Glutamatergic neuron (in vitro differentiated cells): ENCODE results near the gene TRPM3. TPM values are rescaled to one million over a fixed set of nuclear protein-coding genes. Genes with fewer than 3 reads are reported as not detected.

Experiments
- DNase-seq: peaks from one replicate; pipeline ENCODE4 v3.0.0; 2022
- H3K27ac Mint-ChIP-seq: one replicate; pipeline ENCODE4 v1.8.0; 2020; ENCODE audit warnings: mild to moderate bottlenecking, mixed read lengths, inconsistent platforms; ENCODE audit not compliant: unreplicated experiment
- H3K27me3 Mint-ChIP-seq: one replicate; pipeline ENCODE4 v1.8.0; 2020; ENCODE audit warnings: mild to moderate bottlenecking, moderate library complexity, mixed read lengths, inconsistent platforms; ENCODE audit not compliant: unreplicated experiment
- H3K36me3 Mint-ChIP-seq: one replicate; pipeline ENCODE4 v1.8.0; 2020; ENCODE audit warnings: mild to moderate bottlenecking, mixed read lengths, inconsistent platforms; ENCODE audit not compliant: unreplicated experiment
- H3K4me1 Mint-ChIP-seq: one replicate; pipeline ENCODE4 v1.8.0; 2020; ENCODE audit warnings: mild to moderate bottlenecking, low read depth, mixed read lengths, inconsistent platforms; ENCODE audit not compliant: unreplicated experiment
- H3K4me3 Mint-ChIP-seq: one replicate; pipeline ENCODE4 v1.8.0; 2020; ENCODE audit warnings: mild to moderate bottlenecking, mixed read lengths, inconsistent platforms; ENCODE audit not compliant: unreplicated experiment
- H3K9me3 Mint-ChIP-seq: one replicate; pipeline ENCODE4 v1.8.0; 2020; ENCODE audit warnings: mild to moderate bottlenecking, moderate library complexity, mixed read lengths, inconsistent platforms; ENCODE audit not compliant: unreplicated experiment
- CTCF ChIP-seq: fragments of 200-600 bp; sonication (generic); IDR thresholded peaks from one replicate; pipeline ENCODE4 v1.5.0; 2021; ENCODE audit not compliant: partially characterized antibody, unreplicated experiment
- total RNA-seq: library from RNA; stranded (reverse); fragmentation: NEBNext Ultra II Directional; extraction: Animal tissue kit (Norgen Biotek cat#: 25700); gene quantifications from one replicate; pipeline ENCODE4 v1.2.1, GENCODE V29; 2021; ENCODE audit not compliant: unreplicated experiment

The TRPM3 gene
- total RNA-seq, 1 donor from 2014 or later, result 3.3 TPM

GRCh38 chr9:70901013-70901412, 220.4 kb downstream of the TRPM3 start:
- H3K27me3 Mint-ChIP-seq, result no peaks in the 10 kb centered on the region
- peaks cover 2% of the 10 kb centered on the region for H3K9me3 Mint-ChIP-seq
- no peak overlapping the region for H3K27ac Mint-ChIP-seq
- no peak for DNase-seq
- no peak overlapping the region for H3K4me3 Mint-ChIP-seq
- H3K4me1 Mint-ChIP-seq, result peaks cover 9% of the 10 kb centered on the region
- TF ChIP-seq CTCF, result no peak
- no peaks in the 10 kb centered on the region for H3K36me3 Mint-ChIP-seq

DNA sequence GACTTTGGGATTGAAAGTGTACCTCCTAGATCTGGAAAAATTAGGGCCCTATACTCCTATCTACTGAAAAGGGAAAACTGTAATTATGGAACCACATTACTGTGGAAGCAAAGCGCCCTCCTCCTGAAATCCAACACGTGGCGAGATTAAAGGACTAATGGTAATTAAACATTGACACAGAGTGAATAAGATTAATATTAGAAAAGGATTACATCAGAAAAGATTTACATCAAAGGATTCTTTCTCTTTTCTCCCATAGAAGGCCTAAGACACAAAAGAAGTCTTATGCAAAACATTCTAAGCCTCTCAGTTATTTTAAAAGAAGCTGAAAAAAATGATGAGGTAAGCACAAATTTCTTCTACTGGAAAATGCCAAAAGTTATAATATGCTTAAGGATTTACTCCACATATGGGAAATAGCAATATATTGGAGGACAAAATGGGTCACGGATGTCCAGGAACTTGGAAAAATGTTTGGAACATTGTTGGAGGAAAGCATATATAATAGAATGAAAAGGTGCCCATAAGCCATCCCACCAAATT, 227.8 kb downstream of the TRPM3 start:
- no peaks in the 10 kb centered on the region for H3K4me1 Mint-ChIP-seq

GRCh38 chr9:70888471-70888870, 232.9 kb downstream of the TRPM3 start:
- no peak for DNase-seq
- Mint-ChIP-seq H3K27ac (no peak overlapping the region), H3K4me3 (no peak overlapping the region), H3K36me3 (no peaks in the 10 kb centered on the region), H3K9me3 (no peaks in the 10 kb centered on the region), H3K27me3 (no peaks in the 10 kb centered on the region), H3K4me1 (no peaks in the 10 kb centered on the region)
- TF ChIP-seq CTCF, result no peak

More for the DNA sequence above, 227.8 kb downstream of the TRPM3 start:
- DNase-seq, result no peak
- Mint-ChIP-seq H3K27ac (no peak overlapping the region), H3K36me3 (no peaks in the 10 kb centered on the region), H3K9me3 (no peaks in the 10 kb centered on the region), H3K27me3 (no peaks in the 10 kb centered on the region), H3K4me3 (no peak overlapping the region)
- no peak for TF ChIP-seq CTCF

- Mint-ChIP-seq H3K27ac (no peak overlapping the region), H3K36me3 (no peaks in the 10 kb centered on the region), H3K27me3 (no peaks in the 10 kb centered on the region), H3K9me3 (no peaks in the 10 kb centered on the region), H3K4me1 (no peaks in the 10 kb centered on the region), H3K4me3 (no peak overlapping the region)
- DNase-seq, result no peak
- no peak for TF ChIP-seq CTCF
These were observed 233.6 kb downstream of the TRPM3 start for GRCh38 chr9:70887826-70888225.

DNA sequence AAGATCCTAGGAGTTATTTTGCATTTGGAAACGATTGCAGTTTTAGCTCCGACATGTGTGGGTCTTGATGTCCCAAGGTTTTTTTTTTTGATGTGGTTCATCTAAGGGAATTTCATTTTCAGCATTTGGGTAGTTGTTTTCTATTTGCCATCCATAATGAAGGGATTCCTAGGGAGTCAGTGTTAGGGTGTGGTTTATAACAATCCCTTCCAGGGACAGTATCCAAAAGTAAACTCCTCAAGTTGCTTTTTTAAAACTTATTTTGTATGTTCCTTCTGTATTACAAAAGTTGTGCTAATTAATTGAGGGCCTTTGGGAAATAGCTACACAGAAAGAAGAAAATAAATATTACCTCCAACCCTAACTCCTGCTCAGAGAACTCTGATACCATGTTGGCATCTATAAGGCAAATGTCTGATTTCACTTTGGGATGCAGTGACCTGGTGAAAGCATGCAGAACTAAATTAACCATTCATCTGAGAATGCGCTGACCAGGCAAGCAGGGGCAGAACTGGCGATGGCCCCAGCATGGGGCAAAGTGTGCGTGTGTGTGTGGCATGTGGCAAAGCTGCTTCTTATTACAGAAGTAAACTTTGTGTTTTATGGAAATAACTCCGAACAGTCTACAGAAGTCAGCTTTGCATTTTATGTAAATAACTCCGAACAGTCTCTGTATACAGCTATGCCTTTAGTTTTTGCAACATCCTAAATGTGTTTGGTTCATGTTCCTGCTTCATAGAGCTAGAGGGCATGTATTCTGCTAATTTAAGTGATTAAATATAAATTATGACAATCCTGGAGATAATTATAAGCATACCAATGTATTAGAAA, 237.2 kb downstream of the TRPM3 start:
- H3K27ac Mint-ChIP-seq, result no peak overlapping the region
- H3K9me3 Mint-ChIP-seq, result no peaks in the 10 kb centered on the region
- DNase-seq, result no peak
- no peaks in the 10 kb centered on the region for H3K4me1 Mint-ChIP-seq
- no peak overlapping the region for H3K4me3 Mint-ChIP-seq
- no peak for TF ChIP-seq CTCF
- no peaks in the 10 kb centered on the region for H3K27me3 Mint-ChIP-seq
- H3K36me3 Mint-ChIP-seq, result no peaks in the 10 kb centered on the region
